ENCODE data around the gene KAZN.

Gene KAZN

GRCh38 chr1:14756589-14757285 lies 158.3 kb downstream of the KAZN start:
- H3K4me3 ChIP-seq (ENCODE audit: low read length) = no peak overlapping the region
- no peak for TF ChIP-seq CTCF (conservative IDR thresholded peaks at IDR 0.05; ENCODE audit: low read length)
- DNase-seq (ENCODE audit: low read depth) = no peak

- no peak for DNase-seq (ENCODE audit: low read depth)
- no peak for TF ChIP-seq CTCF (conservative IDR thresholded peaks at IDR 0.05; ENCODE audit: low read length)
These were observed 158.8 kb downstream of the KAZN start for GRCh38 chr1:14757286-14757625.

DNA sequence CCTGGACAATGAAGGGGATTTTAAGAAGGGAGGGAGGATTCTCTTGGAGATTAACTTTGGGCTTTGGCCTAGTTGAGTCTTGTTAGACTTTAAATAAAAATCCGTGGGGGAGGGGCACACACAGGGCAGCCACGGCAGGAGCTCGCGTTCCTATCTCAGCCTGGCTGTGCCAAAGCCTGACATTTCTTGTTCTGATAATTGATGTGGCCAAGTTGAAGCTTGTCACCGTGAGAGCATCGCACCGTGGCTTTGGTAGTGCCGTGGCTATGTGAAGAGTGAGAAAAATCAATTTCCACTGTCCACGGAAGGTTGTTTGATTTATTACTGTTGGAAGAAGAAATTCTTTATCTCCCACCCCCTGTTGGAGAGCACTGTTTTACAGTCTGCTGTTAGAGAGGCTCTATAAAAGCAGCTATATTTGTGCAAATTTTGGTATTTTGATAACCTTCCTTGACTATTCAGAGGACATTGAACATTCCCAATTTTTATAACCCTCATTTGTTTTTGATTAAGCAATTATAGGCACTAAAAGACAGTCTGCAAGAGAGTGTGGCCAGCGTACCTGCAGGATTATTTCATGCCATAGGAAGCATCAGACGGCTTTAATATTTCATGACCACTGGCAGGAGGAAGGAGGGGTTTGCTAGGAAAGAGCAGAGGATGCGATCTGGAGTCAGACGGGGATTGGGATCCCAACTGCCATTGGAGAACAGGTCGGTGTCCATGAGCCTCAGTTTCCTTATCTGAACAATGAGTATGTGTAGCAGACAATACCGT lies 160.7 kb downstream of the KAZN start:
- no peak for TF ChIP-seq CTCF (conservative IDR thresholded peaks at IDR 0.05; ENCODE audit: low read length)
- no peak for DNase-seq (ENCODE audit: low read depth)
- no peak overlapping the region for H3K4me3 ChIP-seq (ENCODE audit: low read length)

More at GRCh38 chr1:14757286-14757625, 158.8 kb downstream of the KAZN start:
- H3K4me3 ChIP-seq (ENCODE audit: low read length) = no peak overlapping the region

- TF ChIP-seq CTCF (conservative IDR thresholded peaks at IDR 0.05; ENCODE audit: low read length) = no peak
- no peak overlapping the region for H3K4me3 ChIP-seq (ENCODE audit: low read length)
- DNase-seq (ENCODE audit: low read depth) = no peak
These were observed 161.4 kb downstream of the KAZN start for GRCh38 chr1:14759843-14760242.

GRCh38 chr1:14760780-14761179 lies 162.3 kb downstream of the KAZN start:
- TF ChIP-seq CTCF (conservative IDR thresholded peaks at IDR 0.05; ENCODE audit: low read length) = no peak
- H3K4me3 ChIP-seq (ENCODE audit: low read length) = no peak overlapping the region
- DNase-seq (ENCODE audit: low read depth) = no peak

GRCh38 chr1:14761291-14762153 lies 163.0 kb downstream of the KAZN start:
- no peak overlapping the region for H3K4me3 ChIP-seq (ENCODE audit: low read length)
- no peak for TF ChIP-seq CTCF (conservative IDR thresholded peaks at IDR 0.05; ENCODE audit: low read length)
- no peak for DNase-seq (ENCODE audit: low read depth)
